Psoas muscle (tissue), 8 donors: ENCODE results near the gene ATRIP. TPM values are rescaled to one million over a fixed set of nuclear protein-coding genes. Genes with fewer than 3 reads are reported as not detected.
A peak's percentile ranks its signal among the peaks of the same experiment; 100 is the strongest.

Experiments used
- ATAC-seq, 4 donors: fragments of 200-7000 bp; cut with Tn5 transposase; one replicate each; pipeline ENCODE4 v1.9.1; 2020; ENCODE audit warnings: moderate library complexity in 3 of 4, mild to moderate bottlenecking in 2 of 4
- DNase-seq, 2 donors: peaks; one replicate each; pipeline ENCODE4 v3.0.0-alpha.2; 2020
- H3K27ac ChIP-seq: fragments of 200-600 bp; one replicate; pipeline ENCODE4 v1.8.0; 2022
- H3K27me3 ChIP-seq, 3 donors: fragments of 200-600 bp in 1 of 3; one replicate each; pipeline versions ENCODE4 v1.6.1 to v1.8.0; 2013 to 2022; ENCODE audit warnings: low read length in 2 of 3, mild to moderate bottlenecking in 2 of 3, moderate library complexity in 1 of 3; ENCODE audit not compliant: insufficient read depth in 3 of 3
- H3K36me3 ChIP-seq, 2 donors: fragments of 200-600 bp in 1 of 2; one replicate each; pipeline versions ENCODE4 v1.6.1 to v1.8.0; 2013 to 2022; ENCODE audit warnings: low read depth in 1 of 2, mild to moderate bottlenecking in 1 of 2, moderate library complexity in 1 of 2; ENCODE audit not compliant: insufficient read depth in 1 of 2
- H3K4me1 ChIP-seq: fragments of 200-600 bp; one replicate; pipeline ENCODE4 v1.8.0; 2022
- H3K4me3 ChIP-seq: fragments of 200-600 bp; one replicate; pipeline ENCODE4 v1.8.0; 2022; ENCODE audit warnings: mild to moderate bottlenecking
- H3K9me3 ChIP-seq: fragments of 200-600 bp; one replicate; pipeline ENCODE4 v1.8.0; 2022
- WGBS, 3 donors: extraction: QIAGEN DNeasy Blood & Tissue Kit; methylation state at CpG; one replicate each; pipeline versions ENCODE4 v1.1.6 to v1.1.7; 2013; 5-methylcytosine and 5-hydroxymethylcytosine counted together
- intact Hi-C, 2 donors: fragments of 100-400 bp; cut with DNase I; formaldehyde crosslinking; loops; one replicate each; pipeline versions ENCODE4 v1.11.0 to v1.14.2; 2022
- polyA plus RNA-seq, 3 donors: library from polyadenylated mRNA; stranded (reverse); fragments of 200-250 nt; gene quantifications; one replicate each; pipeline ENCODE4 v1.2.3, GENCODE V29; 2013
- total RNA-seq, 4 donors: library from RNA; stranded (reverse); fragmentation: NEBNext Ultra II Directional in 2 of 4; extraction: Animal tissue kit (Norgen Biotek cat#: 25700) in 2 of 4; gene quantifications; one replicate each; pipeline versions ENCODE4 v1.2.1 to v1.2.4, GENCODE V29; 2021 to 2023
- TF ChIP-seq, protein P1 (sequence below): fragments of 200-600 bp; IDR thresholded peaks from one replicate; pipeline ENCODE4 v1.8.0; 2022; ENCODE audit warnings: antibody characterized with exemption
- donor health status: healthy with polysubstance abuse.
- donor health status: DM: no; HTN: no; CAD: no; lungs with moderate emphysema.
- donor health status: Bipolar disorder and iron deficiency.
- donor health status: healthy.
- donor health status: DM: yes; HTN: yes; CAD: no.
- donor health status: DM: no; HTN: no; CAD: no.
- donor health status: DM: no; HTN: no; CAD: no.
- donor health status: DM: yes; HTN: yes; CAD: no.

Gene ATRIP
- total and polyA plus RNA-seq, 7 donors, result 3.7 to 5.6 (median 4.5) TPM

DNA sequence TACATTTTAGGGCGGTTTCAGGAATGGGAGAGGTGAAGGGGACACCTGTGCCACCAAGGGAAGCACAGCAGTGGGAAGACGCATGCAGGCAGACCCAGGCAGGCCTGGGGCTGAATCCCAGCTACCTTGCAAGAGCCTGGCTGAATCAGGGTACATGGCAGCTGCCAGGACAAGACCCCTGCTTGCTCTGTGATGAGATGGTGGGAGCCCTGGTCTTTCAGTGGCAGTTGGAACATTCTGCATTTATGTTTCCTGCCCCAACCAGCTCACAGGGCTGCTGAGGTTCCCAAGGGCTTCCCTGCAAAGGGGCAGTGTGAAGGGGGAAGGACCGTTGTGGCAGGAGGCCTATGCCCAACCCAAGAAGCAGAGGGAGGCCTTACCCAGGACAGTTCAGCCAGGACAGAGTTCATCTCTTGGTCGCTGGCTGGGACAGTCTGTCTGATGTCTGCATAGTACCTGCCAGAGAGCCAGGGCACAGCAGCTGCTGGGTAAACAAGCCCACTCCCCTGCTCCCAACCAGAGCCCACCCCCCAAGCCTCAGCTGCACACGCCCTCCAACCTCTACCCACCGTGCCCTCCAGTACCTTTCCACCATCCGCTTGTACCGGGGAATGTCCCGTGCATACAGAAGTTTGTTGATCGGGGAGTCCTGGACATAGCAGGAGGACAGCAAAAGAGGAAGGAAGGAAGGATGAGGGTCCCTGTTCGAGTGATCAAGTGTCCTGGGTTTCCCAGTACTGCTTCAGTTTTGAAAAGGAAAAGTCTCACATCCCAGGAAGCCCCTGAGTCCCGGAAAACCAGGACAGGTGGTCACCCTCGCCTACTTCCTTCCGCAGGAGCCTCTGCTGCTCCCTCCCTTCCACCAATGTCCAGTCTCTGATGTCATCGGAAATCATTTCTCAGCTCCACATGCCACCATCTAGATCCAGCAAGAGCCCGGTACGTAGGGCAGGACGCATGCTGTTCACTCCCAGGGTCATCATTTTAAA lies 39.8 kb upstream of the ATRIP start:
- H3K9me3 ChIP-seq, result no peaks in the 10 kb centered on the region
- peaks cover 0 to 3% of the 10 kb centered on the region in 2 donors for H3K36me3 ChIP-seq
- peaks cover 0 to 2% (median 0%) of the 10 kb centered on the region in 3 donors for H3K27me3 ChIP-seq
- no peak for ATAC-seq
- TF ChIP-seq, protein P1, sequence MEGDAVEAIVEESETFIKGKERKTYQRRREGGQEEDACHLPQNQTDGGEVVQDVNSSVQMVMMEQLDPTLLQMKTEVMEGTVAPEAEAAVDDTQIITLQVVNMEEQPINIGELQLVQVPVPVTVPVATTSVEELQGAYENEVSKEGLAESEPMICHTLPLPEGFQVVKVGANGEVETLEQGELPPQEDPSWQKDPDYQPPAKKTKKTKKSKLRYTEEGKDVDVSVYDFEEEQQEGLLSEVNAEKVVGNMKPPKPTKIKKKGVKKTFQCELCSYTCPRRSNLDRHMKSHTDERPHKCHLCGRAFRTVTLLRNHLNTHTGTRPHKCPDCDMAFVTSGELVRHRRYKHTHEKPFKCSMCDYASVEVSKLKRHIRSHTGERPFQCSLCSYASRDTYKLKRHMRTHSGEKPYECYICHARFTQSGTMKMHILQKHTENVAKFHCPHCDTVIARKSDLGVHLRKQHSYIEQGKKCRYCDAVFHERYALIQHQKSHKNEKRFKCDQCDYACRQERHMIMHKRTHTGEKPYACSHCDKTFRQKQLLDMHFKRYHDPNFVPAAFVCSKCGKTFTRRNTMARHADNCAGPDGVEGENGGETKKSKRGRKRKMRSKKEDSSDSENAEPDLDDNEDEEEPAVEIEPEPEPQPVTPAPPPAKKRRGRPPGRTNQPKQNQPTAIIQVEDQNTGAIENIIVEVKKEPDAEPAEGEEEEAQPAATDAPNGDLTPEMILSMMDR, result no peak
- no peaks in the 10 kb centered on the region for H3K4me1 ChIP-seq
- intact Hi-C loops, result no loop called here
- H3K4me3 ChIP-seq, result no peak overlapping the region
- no peak overlapping the region for H3K27ac ChIP-seq
- WGBS, 3 donors, result 83 to 88% (median 85%) methylated on average over 18 of the region's 18 CpGs
- no peak for DNase-seq

DNA sequence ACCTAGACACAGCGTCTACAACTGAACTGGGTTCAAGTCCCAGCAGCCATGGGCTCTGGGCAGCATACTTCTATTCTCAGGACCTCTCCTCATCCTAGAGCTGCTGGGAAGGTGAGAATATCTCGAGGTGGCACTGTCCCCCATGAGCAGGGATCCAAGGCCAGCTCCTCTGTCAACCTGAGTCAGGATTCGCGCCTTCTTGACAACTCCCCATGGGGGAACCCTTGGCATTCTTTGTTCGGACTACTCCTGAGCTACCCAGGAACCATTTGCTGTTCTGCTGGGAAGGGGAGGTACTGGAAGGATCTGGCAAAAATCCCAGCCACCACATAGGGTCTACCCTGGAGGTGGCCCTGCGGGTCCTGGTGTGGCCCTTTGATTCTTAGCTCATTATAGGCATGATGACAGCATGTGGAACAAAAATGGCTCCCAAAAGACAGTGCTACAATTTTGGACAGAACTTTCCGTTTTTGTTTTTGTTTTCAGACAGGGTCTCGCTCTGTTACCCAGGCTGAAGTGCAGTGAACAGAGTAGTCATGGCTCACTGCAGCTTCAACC lies 38.9 kb upstream of the ATRIP start:
- ATAC-seq, result no peak
- Histone ChIP-seq H3K36me3 (peaks cover 0 to 3% of the 10 kb centered on the region in 2 donors), H3K27ac (no peak overlapping the region), H3K4me3 (no peak overlapping the region), H3K9me3 (no peaks in the 10 kb centered on the region), H3K4me1 (no peaks in the 10 kb centered on the region), H3K27me3 (peaks cover 0 to 2% (median 0%) of the 10 kb centered on the region in 3 donors)
- WGBS, 3 donors, result 86 to 89% (median 87%) methylated on average over 8 of the region's 8 CpGs
- DNase-seq, result no peak
- TF ChIP-seq, protein P1, result no peak
- intact Hi-C loops, result no loop called here

DNA sequence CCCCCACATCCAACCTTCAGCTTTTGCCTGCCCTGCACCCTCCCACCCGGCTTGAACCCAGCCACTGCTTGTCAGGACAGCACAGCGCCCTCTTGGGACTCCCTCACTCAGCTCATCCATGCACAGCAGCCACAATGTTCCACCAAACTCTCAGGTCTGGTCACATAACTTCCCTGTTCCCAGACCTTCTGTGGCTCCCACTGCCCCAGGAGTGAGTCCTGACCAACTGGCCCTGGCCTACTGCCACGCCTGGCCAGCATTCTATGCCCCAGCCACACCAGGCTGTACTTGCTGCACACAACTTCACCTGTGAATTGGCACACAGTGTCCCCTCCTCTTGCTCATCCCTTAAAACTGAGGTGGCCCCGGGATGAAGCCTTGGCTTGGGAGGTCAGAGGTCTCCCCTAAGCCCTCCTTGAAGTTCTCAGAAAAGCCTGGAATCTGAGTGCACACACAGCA lies 37.7 kb upstream of the ATRIP start:
- intact Hi-C loops, result no loop called here
- TF ChIP-seq, protein P1, result no peak

DNA sequence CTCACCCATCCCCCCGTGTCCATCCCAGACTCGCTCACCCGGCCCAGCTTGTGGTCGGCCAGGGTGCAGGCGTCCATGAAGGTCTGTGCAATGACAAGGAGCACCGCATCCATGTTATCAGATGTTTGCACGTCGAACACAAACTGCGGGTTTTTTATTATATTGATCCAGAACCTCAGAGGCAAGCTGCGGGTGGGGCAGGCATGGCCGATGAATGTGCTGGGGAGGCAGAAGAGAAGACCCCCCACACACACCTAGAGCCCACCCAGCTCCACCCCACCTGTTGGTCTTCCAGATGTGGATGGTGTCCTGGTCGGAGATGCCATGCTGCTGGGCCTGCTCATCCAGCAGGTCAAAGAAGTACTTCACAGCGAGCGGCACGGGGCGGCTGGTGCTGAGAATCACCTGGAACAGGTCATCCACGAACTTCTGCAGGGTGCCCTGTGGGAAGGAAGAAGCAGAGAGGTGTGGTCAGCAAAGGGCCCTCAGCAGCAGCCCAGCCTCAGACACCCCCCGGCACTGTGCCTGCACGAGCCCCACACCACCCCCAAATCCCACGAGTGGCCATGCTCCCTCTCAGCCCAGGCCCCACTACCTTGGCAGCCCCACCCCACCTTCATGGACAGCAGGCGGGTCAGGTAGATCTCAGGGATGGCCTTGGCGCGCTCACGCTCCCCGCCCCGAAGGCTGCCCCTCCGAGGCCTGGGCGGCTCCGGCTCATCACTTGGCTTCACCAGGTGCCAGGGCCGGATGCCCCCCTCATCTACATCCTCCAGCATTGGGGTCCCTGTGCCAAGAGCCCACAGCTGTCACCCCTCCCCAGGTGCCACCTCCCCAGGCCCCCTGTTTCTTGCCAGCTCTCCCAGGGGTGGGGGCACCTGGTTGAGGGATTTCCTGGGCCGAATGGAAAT lies 37.0 kb upstream of the ATRIP start:
- TF ChIP-seq, protein P1, result no peak
- H3K4me3 ChIP-seq, result no peak overlapping the region
- no peaks in the 10 kb centered on the region for H3K9me3 ChIP-seq
- intact Hi-C loops, result no loop called here
- H3K4me1 ChIP-seq, result no peaks in the 10 kb centered on the region
- WGBS, 3 donors, result 90 to 91% (median 91%) methylated on average over 30 to 31 of the region's 31 CpGs
- DNase-seq (peak; percentile 9 to 36), ATAC-seq (no peak)
- peaks cover 0 to 2% (median 0%) of the 10 kb centered on the region in 3 donors for H3K27me3 ChIP-seq
- no peak overlapping the region for H3K27ac ChIP-seq
- H3K36me3 ChIP-seq, result peaks cover 0 to 3% of the 10 kb centered on the region in 2 donors

More for the DNA sequence above, 37.7 kb upstream of the ATRIP start:
- H3K4me1 ChIP-seq, result no peaks in the 10 kb centered on the region
- peaks cover 0 to 2% (median 0%) of the 10 kb centered on the region in 3 donors for H3K27me3 ChIP-seq
- no peaks in the 10 kb centered on the region for H3K9me3 ChIP-seq
- peaks cover 0 to 3% of the 10 kb centered on the region in 2 donors for H3K36me3 ChIP-seq
- H3K4me3 ChIP-seq, result no peak overlapping the region
- 80 to 88% (median 84%) methylated on average over 4 of the region's 4 CpGs for WGBS, 3 donors
- H3K27ac ChIP-seq, result no peak overlapping the region
- ATAC-seq (no peak), DNase-seq (peak in 1 of 2 donors; percentile 42)
